ENCODE measurements around the gene SLC39A1. TPM values are rescaled to one million over a fixed set of nuclear protein-coding genes. Genes with fewer than 3 reads are reported as not detected.
"Not testable (repeated sequence)": the region's sequence is repeated elsewhere in the genome, so short reads cannot be mapped to it uniquely, and the experiment has no call there.

The SLC39A1 gene
- total RNA-seq, 4 donors from 2014 or later, result 37.1 to 63.2 (median 47.9) TPM

- H3K4me3 ChIP-seq, result peak overlapping the region; percentile 59 to 66 (median 63)
- peak overlapping the region; percentile 80 to 89 (median 88) for H3K27ac ChIP-seq
- intact Hi-C loops (cut with DNase I; ENCODE audit: low total_unique reads), result loop anchor here (5.0 kb wide), 2 partner anchors 63 to 418 kb away; partner anchors contain the start of genes GATAD2B and S100A2
- ATAC-seq (peak in 1 of 2 donors; percentile 13), DNase-seq (peak in 1 of 2 donors; percentile 58)
- in situ Hi-C loops (cut with MboI; ENCODE audit: low sequenced_read_pairs in 4 of 4), result loop anchor here (5.0 to 25.0 kb wide), 9 partner anchors 38 to 473 kb away; partner anchors contain the start of genes ILF2 (in 2 of the 4), SNAPIN (in 2 of the 4), DENND4B (in 1 of the 4) and GATAD2B (in 1 of the 4)
- H3K9me3 ChIP-seq, result no peaks in the 10 kb centered on the region
- no peaks in the 10 kb centered on the region for H3K27me3 ChIP-seq
- no peaks in the 10 kb centered on the region for H3K36me3 ChIP-seq
- peaks cover 7% of the 10 kb centered on the region in 2 donors for H3K4me1 ChIP-seq
- no peak for TF ChIP-seq POLR2A (IDR thresholded peaks at IDR 0.05)
- TF ChIP-seq, protein P1, sequence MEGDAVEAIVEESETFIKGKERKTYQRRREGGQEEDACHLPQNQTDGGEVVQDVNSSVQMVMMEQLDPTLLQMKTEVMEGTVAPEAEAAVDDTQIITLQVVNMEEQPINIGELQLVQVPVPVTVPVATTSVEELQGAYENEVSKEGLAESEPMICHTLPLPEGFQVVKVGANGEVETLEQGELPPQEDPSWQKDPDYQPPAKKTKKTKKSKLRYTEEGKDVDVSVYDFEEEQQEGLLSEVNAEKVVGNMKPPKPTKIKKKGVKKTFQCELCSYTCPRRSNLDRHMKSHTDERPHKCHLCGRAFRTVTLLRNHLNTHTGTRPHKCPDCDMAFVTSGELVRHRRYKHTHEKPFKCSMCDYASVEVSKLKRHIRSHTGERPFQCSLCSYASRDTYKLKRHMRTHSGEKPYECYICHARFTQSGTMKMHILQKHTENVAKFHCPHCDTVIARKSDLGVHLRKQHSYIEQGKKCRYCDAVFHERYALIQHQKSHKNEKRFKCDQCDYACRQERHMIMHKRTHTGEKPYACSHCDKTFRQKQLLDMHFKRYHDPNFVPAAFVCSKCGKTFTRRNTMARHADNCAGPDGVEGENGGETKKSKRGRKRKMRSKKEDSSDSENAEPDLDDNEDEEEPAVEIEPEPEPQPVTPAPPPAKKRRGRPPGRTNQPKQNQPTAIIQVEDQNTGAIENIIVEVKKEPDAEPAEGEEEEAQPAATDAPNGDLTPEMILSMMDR (IDR thresholded peaks at IDR 0.05 in 4 of 5, conservative IDR thresholded peaks at IDR 0.05 in 1 of 5), result no peak
Observed at GRCh38 chr1:153985341-153985912, 22.1 kb upstream of the SLC39A1 start.

- intact Hi-C loops (cut with DNase I; ENCODE audit: low total_unique reads), result no loop called here
Observed at GRCh38 chr1:153984123-153984894, 21.0 kb upstream of the SLC39A1 start.

GRCh38 chr1:153981735-153982134 is 18.4 kb upstream of the SLC39A1 start:
- ATAC-seq; H3K27me3 ChIP-seq; H3K27ac ChIP-seq; intact Hi-C loops (cut with DNase I; ENCODE audit: low total_unique reads); H3K9me3 ChIP-seq; H3K4me3 ChIP-seq; H3K36me3 ChIP-seq; DNase-seq: not testable (repeated sequence)
- in situ Hi-C loops (cut with MboI; ENCODE audit: low sequenced_read_pairs in 4 of 4), result loop anchor here (10.0 to 25.0 kb wide), 6 partner anchors 57 to 469 kb away; partner anchors contain the start of genes ILF2 (in 2 of the 4), SNAPIN (in 2 of the 4), GATAD2B (in 1 of the 4) and NPR1 (in 1 of the 4)
- H3K4me1 ChIP-seq, result peaks cover 15 to 20% of the 10 kb centered on the region in 2 donors

More at GRCh38 chr1:153984123-153984894, 21.0 kb upstream of the SLC39A1 start:
- no peaks in the 10 kb centered on the region for H3K36me3 ChIP-seq
- no peak for DNase-seq
- H3K27ac ChIP-seq, result peak overlapping the region in 3 of 4 donors; percentile 80 to 88 (median 88)
- in situ Hi-C loops (cut with MboI; ENCODE audit: low sequenced_read_pairs in 4 of 4), result loop anchor here (10.0 to 25.0 kb wide), 6 partner anchors 60 to 472 kb away; partner anchors contain the start of genes ILF2 (in 2 of the 4), SNAPIN (in 2 of the 4), GATAD2B (in 1 of the 4) and NPR1 (in 1 of the 4)
- no peaks in the 10 kb centered on the region for H3K27me3 ChIP-seq
- no peak overlapping the region for H3K4me3 ChIP-seq
- no peak for TF ChIP-seq POLR2A (IDR thresholded peaks at IDR 0.05)
- TF ChIP-seq, protein P1 (IDR thresholded peaks at IDR 0.05 in 4 of 5, conservative IDR thresholded peaks at IDR 0.05 in 1 of 5), result no peak
- H3K9me3 ChIP-seq, result no peaks in the 10 kb centered on the region
- peaks cover 7% of the 10 kb centered on the region in 2 donors for H3K4me1 ChIP-seq
- ATAC-seq, result no peak

GRCh38 chr1:153979091-153979490 is 15.8 kb upstream of the SLC39A1 start:
- H3K4me1 ChIP-seq, result peaks cover 20 to 24% of the 10 kb centered on the region in 2 donors
- ATAC-seq; DNase-seq; intact Hi-C loops (cut with DNase I; ENCODE audit: low total_unique reads); H3K4me3 ChIP-seq; H3K9me3 ChIP-seq; H3K27me3 ChIP-seq: not testable (repeated sequence)
- peak overlapping the region in 3 of 4 donors; percentile 15 to 93 (median 92) for H3K27ac ChIP-seq
- H3K36me3 ChIP-seq, result peaks cover 0 to 22% of the 10 kb centered on the region in 2 donors
- in situ Hi-C loops (cut with MboI; ENCODE audit: low sequenced_read_pairs in 4 of 4), result loop anchor here (10.0 to 25.0 kb wide), 5 partner anchors 164 to 467 kb away; partner anchors contain the start of genes ILF2 (in 2 of the 4), SNAPIN (in 2 of the 4), NPR1 (in 1 of the 4) and S100A3 (in 1 of the 4)

GRCh38 chr1:153978274-153978909 is 15.1 kb upstream of the SLC39A1 start:
- Histone ChIP-seq H3K4me3 (peak overlapping the region; percentile 71 to 100 (median 81)), H3K27ac (peak overlapping the region; percentile 92 to 100 (median 92)), H3K27me3 (no peaks in the 10 kb centered on the region), H3K9me3 (no peaks in the 10 kb centered on the region), H3K36me3 (peaks cover 0 to 29% of the 10 kb centered on the region in 2 donors), H3K4me1 (peaks cover 20 to 24% of the 10 kb centered on the region in 2 donors)
- intact Hi-C loops (cut with DNase I; ENCODE audit: low total_unique reads) (no loop called here), in situ Hi-C loops (cut with MboI; ENCODE audit: low sequenced_read_pairs in 4 of 4) (loop anchor here (10.0 to 25.0 kb wide), 5 partner anchors 164 to 466 kb away; partner anchors contain the start of genes ILF2 (in 2 of the 4), SNAPIN (in 2 of the 4), NPR1 (in 1 of the 4) and S100A3 (in 1 of the 4))
- no peak for DNase-seq
- no peak for TF ChIP-seq POLR2A (IDR thresholded peaks at IDR 0.05)
- TF ChIP-seq, protein P1 (IDR thresholded peaks at IDR 0.05 in 4 of 5, conservative IDR thresholded peaks at IDR 0.05 in 1 of 5), result no peak
- ATAC-seq, result no peak

Data from gastrocnemius medialis (tissue), 4 donors.